GM18520 (cell line): ENCODE measurements around the gene RNF114.
A peak's percentile ranks its signal among the peaks of the same experiment; 100 is the strongest.

ENCODE experiments used
- ATAC-seq: cut with Tn5 transposase; IDR thresholded peaks from one replicate; pipeline ENCODE4 v1.9.1; 2021; ENCODE audit not compliant: unreplicated experiment

The RNF114 gene

DNA sequence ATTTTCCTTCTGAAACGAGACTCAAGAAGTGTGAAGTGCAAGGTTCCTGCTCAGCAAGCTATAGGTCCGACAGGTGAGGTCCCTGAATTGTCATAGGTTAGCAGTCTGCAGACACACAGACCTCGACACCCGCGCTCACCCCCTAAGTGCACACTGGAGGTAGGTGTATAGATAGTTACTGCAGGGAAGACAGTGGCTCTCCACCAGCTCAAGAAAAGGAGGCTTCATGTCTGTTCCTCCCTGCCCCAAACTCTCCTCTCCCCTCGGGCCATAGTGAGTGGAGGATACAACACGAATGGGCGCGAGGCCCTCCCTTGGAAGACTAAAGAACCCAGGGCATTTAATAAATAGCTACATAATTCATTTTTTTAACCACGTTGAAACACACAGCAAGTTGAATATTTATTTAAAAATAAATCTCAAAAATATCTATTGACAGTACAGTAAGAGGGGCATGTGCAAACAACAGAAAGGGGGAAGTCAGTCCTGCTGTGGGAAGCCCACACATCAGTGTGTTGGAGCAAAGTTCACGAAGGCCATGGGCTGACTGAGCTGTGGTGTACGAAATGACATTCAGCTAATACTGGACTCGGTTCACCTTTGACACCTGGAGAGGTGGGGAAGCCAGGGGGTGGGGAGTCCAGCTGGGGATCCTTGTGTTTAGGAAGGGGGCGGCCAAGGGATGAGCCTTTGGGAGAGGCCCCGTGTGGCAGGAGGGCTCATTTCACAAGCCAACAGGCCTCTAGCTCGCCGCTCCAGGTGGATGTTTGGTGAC lies 31.6 kb upstream of the RNF114 start:
- no peak for ATAC-seq

- no peak for ATAC-seq
Observed at GRCh38 chr20:49905415-49906091, 30.6 kb upstream of the RNF114 start.

- no peak for ATAC-seq
Observed at GRCh38 chr20:49906101-49906604, 30.0 kb upstream of the RNF114 start.

DNA sequence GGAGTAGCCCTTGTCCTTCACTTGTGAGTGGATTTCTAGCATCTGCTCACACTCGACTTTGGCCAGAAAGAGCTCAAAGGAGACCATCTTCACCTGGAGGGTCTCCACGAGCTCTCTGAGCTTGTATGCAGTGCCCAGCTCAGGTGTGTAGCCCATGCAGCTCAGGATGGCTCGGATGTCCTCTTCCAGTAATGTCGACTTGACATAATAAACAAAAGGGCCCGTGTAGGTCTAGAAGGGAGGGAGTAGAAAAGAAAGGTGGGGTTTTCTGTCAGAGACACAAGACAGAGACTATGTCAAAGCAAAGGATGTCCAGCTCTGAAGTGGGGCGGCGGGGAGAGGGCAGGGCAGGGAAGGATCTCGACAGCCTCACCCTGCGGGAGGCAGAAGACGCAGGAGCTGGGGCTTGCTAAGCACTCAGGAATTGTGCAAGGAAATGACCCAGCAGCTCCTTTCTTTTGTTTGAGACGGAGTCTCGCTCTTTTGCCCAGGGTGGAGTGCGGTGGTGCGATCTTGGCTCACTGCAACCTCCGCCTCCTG lies 29.5 kb upstream of the RNF114 start:
- ATAC-seq = no peak

- ATAC-seq = no peak
Observed at GRCh38 chr20:49907405-49908257, 28.6 kb upstream of the RNF114 start.

GRCh38 chr20:49908258-49908565 lies 28.0 kb upstream of the RNF114 start:
- ATAC-seq = no peak

DNA sequence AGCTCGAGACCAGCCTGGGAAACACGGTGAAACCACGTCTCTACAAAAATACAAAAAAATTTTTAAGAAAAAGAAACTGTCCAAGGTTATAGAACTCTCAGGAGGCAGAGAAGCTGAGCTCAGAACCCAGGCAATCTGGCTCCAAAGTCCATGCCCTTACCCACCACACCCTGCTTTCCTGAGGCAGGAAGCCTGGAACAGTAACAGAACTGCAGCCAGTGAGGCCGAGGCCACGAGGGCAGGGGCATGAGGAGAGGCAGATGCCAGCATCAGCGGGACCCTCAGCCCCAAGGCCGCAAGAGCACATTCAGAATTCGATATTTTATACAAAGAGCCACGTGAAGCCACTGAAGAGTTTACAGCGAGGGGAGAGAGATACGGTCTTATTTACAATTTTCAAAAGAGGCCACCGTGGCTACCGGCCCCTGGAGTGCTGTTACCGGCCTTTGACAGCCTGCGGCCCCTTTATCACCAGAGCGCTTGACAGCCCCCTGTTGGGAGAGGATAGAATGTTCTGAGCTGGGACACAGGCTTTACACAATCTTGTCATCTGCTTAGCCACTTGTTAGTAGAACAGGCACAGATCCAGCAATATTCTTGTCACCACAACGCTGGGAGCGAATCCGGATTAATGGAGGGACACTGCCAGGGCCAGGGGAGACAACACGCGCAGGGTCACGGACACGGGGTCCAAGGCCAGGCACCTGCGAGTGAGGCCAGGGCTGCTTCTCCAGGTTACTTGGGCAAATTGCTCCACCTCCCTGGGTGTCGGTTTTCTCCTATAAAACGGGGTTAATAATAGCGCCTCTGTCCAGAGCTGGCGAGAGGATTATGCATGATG lies 26.5 kb upstream of the RNF114 start:
- ATAC-seq = no peak

DNA sequence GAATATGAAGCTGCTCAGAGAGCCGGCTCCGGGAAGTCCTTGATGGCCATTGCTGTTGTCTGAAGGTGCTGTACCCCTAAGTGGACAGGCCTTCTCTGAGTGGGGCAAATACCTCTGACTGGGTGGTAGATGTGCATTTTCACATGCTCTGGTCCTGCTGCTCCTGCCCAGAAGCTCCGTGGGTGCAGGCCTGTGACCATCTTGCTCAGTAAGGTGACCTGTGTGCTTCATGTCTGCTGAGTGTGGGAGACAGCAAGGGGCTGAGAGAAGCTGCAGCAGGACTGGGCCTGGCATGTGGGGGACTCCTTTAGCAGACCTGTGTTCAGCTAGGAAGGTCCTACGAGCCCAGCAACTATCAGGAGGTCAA lies 25.9 kb upstream of the RNF114 start:
- ATAC-seq = no peak

DNA sequence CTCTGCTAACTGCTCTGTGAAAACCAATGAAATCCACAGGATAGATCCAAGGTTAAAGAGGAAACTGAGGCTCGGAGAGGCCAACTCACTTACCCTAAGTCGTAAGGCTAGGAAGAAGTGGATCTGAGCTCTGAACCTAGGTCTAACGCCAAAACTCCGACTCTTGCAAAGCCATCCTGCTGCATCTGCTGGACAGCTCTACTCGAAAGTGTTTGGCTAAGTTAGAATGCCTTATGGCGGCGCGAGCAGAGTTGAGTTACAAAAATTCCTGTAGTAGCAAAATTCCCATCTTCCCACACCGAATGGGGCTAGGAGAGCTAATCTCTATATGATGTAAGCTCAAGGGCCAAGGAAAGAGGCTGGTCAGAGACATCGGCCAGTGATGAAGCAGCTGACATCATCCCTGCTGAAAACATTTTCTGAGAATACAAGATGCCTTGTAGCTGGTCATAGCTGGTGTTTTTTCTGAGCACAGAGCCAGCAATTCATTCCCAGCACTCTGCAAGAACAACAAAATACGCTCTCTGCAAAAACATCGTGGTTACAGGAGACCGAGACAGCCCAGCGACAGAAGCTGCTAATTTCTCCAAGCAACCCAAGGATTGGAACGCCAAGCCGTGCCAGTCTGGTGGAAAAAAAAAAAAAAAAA lies 22.7 kb upstream of the RNF114 start:
- ATAC-seq = no peak

DNA sequence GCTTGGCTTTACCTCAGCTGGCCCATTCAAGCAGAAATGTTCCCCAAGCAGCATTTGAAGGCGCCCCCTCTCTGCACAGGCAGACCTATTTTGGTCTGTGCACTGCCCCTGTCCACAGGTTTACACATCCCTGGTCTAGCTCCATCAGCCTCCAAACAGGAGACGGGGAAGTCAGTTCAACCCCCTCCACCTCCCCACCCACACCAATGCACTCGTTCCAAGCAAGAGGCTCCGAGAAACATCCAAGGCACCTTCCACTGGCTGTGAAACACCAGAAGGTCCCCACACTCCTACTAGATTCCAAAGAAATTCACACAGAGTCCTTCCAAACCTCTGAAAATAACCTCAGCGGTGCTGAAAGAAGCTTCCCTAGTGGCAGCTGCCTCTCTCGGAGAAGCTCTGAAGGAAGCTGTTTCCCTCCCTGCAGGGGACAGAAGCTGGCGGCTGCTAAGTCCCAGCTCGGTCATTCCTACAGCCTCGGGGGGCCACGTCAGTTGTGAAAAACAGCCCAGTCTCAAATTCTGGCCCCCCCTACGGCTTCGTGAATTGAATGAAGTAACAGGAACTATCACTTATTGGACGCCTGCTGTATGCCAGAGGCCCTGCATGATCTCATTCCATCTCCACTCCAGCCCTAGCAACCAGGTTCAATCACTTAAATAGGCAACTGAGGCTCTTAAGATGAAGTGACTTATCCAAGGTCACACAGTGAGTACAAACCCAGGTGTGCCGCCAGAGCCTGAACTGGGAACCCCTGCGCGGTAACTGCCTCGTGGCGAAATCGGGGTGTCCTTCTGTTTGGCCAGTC lies 21.7 kb upstream of the RNF114 start:
- no peak for ATAC-seq

GRCh38 chr20:49915118-49915379 lies 21.1 kb upstream of the RNF114 start:
- peak; percentile 3 for ATAC-seq

GRCh38 chr20:49915380-49916145 lies 20.6 kb upstream of the RNF114 start, which contains the start of gene SPATA2:
TSS of gene SPATA2 (minus strand) at chr20:49915529. CDS start at chr20:49908490, 7,039 bp downstream.
- ATAC-seq = peak; percentile 67

DNA sequence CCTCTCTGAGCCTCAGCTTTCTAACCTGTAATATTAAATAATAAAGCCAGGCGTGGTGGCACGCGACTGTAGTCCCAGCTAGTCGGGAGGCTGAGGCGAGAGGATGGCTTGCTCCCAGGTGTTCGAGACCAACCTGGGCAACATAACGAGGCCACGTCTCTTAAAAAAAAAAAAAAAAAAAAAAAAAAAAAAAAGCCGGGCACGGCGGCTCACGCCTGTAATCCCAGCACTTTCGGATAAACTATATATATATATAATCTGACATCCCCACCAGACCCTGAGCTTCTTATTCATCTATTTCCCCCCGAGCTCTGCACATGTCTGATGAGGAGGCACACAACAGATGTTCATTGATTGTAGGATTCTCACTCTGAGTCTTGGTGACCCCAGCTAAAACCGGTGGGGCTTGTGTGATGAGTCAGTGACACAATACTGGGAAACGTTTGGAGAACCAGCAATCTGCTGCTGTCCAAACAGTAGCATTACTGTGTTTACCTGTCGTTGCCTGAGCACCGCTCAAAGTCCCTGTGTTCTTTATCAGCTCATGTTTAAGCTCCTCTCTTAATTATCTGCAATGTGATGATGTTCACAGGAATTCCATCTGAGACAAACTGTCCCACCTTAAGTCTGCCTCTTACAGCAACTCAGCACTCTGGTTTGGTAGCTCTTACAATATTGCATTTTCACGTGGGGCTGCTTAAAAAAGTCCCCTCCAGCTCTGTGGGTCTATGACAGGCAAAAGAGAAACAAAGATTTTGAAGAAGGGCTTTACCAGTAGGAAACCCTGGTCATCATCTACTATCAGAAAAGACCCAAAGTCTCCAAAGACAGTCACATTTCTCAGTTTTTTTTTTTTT lies 19.8 kb upstream of the RNF114 start:
- ATAC-seq = no peak

- no peak for ATAC-seq
Observed at GRCh38 chr20:49918446-49918845, 17.8 kb upstream of the RNF114 start.

- no peak for ATAC-seq
Observed at GRCh38 chr20:49919009-49919408, 17.2 kb upstream of the RNF114 start.

- ATAC-seq = no peak
Observed at GRCh38 chr20:49919461-49919860, 16.7 kb upstream of the RNF114 start.

- no peak for ATAC-seq
Observed at GRCh38 chr20:49924247-49924646, 11.9 kb upstream of the RNF114 start.
